A673 (cell line): Measurements from ENCODE around the gene PHF24. TPM values are rescaled to one million over a fixed set of nuclear protein-coding genes. Genes with fewer than 3 reads are reported as not detected.
A peak's percentile ranks its signal among the peaks of the same experiment; 100 is the strongest.

Experiments used
- Bru-seq: library from RNA; stranded (reverse); fragments of 400-500 nt; gene quantifications from one replicate; lab custom pipeline; 2021; lab: Mats Ljungman, UMichigan
- BruChase-seq, 2 experiments: library from RNA; stranded (reverse); fragments of 400-500 nt; gene quantifications; one replicate each; lab custom pipeline; 2021; lab: Mats Ljungman, UMichigan
- BruUV-seq: library from RNA; stranded (reverse); fragments of 400-500 nt; replicated peaks from 2 replicates; lab custom pipeline; 2021; lab: Mats Ljungman, UMichigan
- CTCF ChIA-PET: fragments of 300-600 bp; sonication (Branson Sonifier 250); formaldehyde crosslinking; loops from one replicate; lab custom pipeline; 2022; ENCODE audit warnings: antibody characterized with exemption; lab: Charles Lee
- POLR2A ChIA-PET: fragments of 300-600 bp; sonication (Branson Sonifier 250); formaldehyde crosslinking; loops from one replicate; lab custom pipeline; 2022; ENCODE audit warnings: antibody characterized with exemption; ENCODE audit not compliant: low non-redundant PET; lab: Charles Lee
- DNase-seq: peaks from one replicate; pipeline ENCODE4 v3.0.0-alpha.2; 2015; ENCODE audit warnings: low spot score
- H3K27ac ChIP-seq: fragments of 200-600 bp; sonication (generic); 2 replicates; pipeline ENCODE4 v1.5.1; 2016; ENCODE audit warnings: mixed run types, low read depth, mild to moderate bottlenecking, mixed read lengths, antibody characterized with exemption, low read length; ENCODE audit not compliant: poor library complexity, severe bottlenecking
- H3K27me3 ChIP-seq: fragments of 200-600 bp; sonication (generic); replicated peaks from 2 replicates; pipeline ENCODE4 v1.6.1; 2017; ENCODE audit warnings: mixed run types, low read depth, mild to moderate bottlenecking, mixed read lengths, antibody characterized with exemption, low read length; ENCODE audit not compliant: insufficient read depth, poor library complexity
- H3K36me3 ChIP-seq: fragments of 200-600 bp; sonication (generic); 2 replicates; pipeline ENCODE4 v1.6.1; 2016; ENCODE audit warnings: mixed run types, mild to moderate bottlenecking, mixed read lengths, antibody characterized with exemption, low read length; ENCODE audit not compliant: insufficient read depth, poor library complexity, severe bottlenecking
- H3K4me1 ChIP-seq: fragments of 200-600 bp; sonication (generic); 2 replicates; pipeline ENCODE4 v1.6.1; 2017; ENCODE audit warnings: mixed run types, mild to moderate bottlenecking, mixed read lengths, antibody characterized with exemption, low read length; ENCODE audit not compliant: insufficient read depth, poor library complexity, severe bottlenecking
- H3K4me3 ChIP-seq: fragments of 200-600 bp; sonication (generic); 2 replicates; pipeline ENCODE4 v1.5.1; 2016; ENCODE audit warnings: low read depth, mixed run types, mild to moderate bottlenecking, mixed read lengths, low read length; ENCODE audit not compliant: poor library complexity, severe bottlenecking
- H3K9me3 ChIP-seq: fragments of 200-600 bp; sonication (generic); 2 replicates; pipeline ENCODE4 v1.6.1; 2016; ENCODE audit warnings: mixed run types, low read depth, mild to moderate bottlenecking, mixed read lengths, antibody characterized with exemption, low read length; ENCODE audit not compliant: poor library complexity, severe bottlenecking
- EZH2 ChIP-seq: fragments of 200-600 bp; sonication (generic); IDR thresholded peaks from 2 replicates; pipeline ENCODE4 v1.6.1; 2017; ENCODE audit warnings: borderline replicate concordance, low read depth, mild to moderate bottlenecking, mixed read lengths, antibody characterized with exemption, low read length; ENCODE audit not compliant: poor library complexity, severe bottlenecking
- intact Hi-C: fragments of 100-400 bp; cut with micrococcal nuclease; formaldehyde crosslinking; loops from one replicate; pipeline ENCODE4 v1.10.0; 2022; ENCODE audit not compliant: unreplicated experiment
- long read RNA-seq: library from polyadenylated mRNA; stranded (forward); transcript quantifications from one replicate; pipeline ENCODE4 v2.0.0, GENCODE V29; 2022
- total RNA-seq: library from RNA; stranded (reverse); gene quantifications from 2 replicates; pipeline ENCODE4 v1.2.3, GENCODE V29; 2021
- TF ChIP-seq, protein P1 (sequence below): fragments of 300-800, 200-600 bp; sonication (generic); conservative IDR thresholded peaks from 2 replicates; pipeline ENCODE4 v1.5.1; 2017; ENCODE audit warnings: low read depth, mild to moderate bottlenecking, antibody characterized with exemption, low read length, moderate library complexity, mixed read lengths

PHF24 gene
- total RNA-seq (0.11 and 0.13 TPM in 2 replicates), Bru-seq, nascent RNA (not detected), BruChase-seq, experiment 1, labeled RNA remaining after a 2-hour chase (not detected), BruChase-seq, experiment 2, labeled RNA remaining after a 6-hour chase (percentile 4 among the genes with signal in this experiment)
- long read RNA-seq, full-length matches to known transcripts = 1 of 1 reads
- long read RNA-seq, partial matches to known transcripts = 0 of 1 reads
- long read RNA-seq, other reads (novel, unspliced or antisense) = 0 of 1 reads

DNA sequence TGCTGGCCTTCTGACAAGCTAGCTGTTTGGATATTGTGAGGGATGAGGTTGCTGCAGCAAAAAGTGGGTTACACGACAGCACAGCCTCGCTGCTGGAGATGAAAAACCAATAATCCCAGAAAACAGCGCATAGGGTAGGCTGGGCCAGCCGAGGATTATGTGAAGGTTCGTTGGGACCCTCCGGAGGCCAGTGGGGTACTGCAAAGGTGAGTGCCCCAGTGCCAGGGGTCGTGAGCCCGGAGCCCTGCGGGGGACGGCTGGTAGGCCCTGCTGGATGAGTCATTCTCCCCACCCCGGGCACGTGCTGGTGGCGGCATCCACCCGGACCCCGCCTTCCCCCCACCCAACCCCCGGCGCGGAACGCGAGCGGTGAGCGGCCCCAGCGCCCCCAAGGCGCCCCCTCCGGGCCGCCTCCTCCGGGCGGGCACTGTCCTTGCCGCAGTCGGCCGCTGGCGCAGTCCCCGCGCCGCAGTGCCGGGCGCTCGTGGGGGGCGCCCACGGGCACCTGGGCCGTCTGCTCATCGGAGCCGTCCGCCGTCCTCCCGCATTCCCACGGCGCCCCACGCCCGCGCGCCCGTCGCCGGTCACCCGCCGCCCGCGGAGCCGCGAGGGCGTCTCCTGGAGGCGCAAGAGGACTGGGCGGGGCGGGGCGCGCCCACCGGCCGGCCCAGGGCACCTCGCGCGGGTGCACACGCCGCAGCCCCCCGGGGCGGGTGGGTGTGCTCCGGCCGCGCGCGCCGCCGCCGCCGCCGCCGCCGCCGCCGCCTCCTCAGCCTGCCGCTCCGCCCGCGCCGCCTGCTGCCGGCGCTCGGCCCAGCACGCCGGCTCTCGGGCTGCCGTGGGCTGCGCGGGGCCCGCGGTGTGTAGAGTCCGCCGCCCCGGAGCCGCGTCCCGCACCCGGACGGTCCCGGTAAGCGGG, at the start of gene PHF24:
PHF24 (plus strand) TSS at position 794 of the 919 bp plus-strand sequence. CDS start 13,014 bp downstream, outside the sequence.
- no peaks in the 10 kb centered on the region for H3K4me1 ChIP-seq
- BruUV-seq = no TSS peak
- H3K4me3 ChIP-seq = peak within 1 kb of the TSS; percentile 43
- peak; percentile 43 for DNase-seq
- H3K27ac ChIP-seq = no peak within 1 kb of the TSS
- no peaks in the 10 kb centered on the region for H3K36me3 ChIP-seq
- no peaks in the 10 kb centered on the region for H3K9me3 ChIP-seq
- ChIA-PET POLR2A (no interaction called here), CTCF (no interaction called here)
- intact Hi-C loops = no loop called here
- H3K27me3 ChIP-seq = peaks cover 60% of the 10 kb centered on the region
- no peak for TF ChIP-seq EZH2
- TF ChIP-seq, protein P1, sequence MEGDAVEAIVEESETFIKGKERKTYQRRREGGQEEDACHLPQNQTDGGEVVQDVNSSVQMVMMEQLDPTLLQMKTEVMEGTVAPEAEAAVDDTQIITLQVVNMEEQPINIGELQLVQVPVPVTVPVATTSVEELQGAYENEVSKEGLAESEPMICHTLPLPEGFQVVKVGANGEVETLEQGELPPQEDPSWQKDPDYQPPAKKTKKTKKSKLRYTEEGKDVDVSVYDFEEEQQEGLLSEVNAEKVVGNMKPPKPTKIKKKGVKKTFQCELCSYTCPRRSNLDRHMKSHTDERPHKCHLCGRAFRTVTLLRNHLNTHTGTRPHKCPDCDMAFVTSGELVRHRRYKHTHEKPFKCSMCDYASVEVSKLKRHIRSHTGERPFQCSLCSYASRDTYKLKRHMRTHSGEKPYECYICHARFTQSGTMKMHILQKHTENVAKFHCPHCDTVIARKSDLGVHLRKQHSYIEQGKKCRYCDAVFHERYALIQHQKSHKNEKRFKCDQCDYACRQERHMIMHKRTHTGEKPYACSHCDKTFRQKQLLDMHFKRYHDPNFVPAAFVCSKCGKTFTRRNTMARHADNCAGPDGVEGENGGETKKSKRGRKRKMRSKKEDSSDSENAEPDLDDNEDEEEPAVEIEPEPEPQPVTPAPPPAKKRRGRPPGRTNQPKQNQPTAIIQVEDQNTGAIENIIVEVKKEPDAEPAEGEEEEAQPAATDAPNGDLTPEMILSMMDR = no peak

DNA sequence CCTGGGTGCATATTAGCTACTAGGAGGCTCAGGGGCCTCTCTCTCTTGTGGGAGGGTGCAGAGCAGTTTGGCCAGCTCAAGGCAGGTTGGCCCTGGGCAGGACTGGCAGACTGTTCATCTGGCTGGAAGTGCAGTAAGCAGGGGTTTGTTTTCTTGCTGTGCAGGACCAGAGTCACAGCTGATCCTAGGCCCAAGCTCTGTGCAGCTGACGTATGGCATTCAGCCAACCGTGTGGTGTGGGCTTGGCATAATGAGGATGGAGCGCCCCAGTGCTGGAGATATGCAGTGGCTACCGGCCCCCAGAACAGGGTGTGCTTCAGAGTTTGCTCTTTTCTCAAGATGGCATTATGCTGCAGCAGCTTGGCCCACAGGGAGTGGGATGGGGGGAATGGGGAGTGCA, 31.0 kb upstream of the PHF24 start:
- Histone ChIP-seq H3K27me3 (no peaks in the 10 kb centered on the region), H3K36me3 (no peaks in the 10 kb centered on the region), H3K4me1 (no peaks in the 10 kb centered on the region), H3K4me3 (no peak overlapping the region), H3K27ac (no peak overlapping the region), H3K9me3 (no peaks in the 10 kb centered on the region)
- BruUV-seq = no TSS peak
- no peak for DNase-seq
- POLR2A ChIA-PET = no interaction called here
- TF ChIP-seq, protein P1 = no peak
- TF ChIP-seq EZH2 = no peak
- intact Hi-C loops = loop anchor here (10.0 kb wide), 1 partner anchor 122 kb away; no protein-coding TSS in a partner anchor
- CTCF ChIA-PET = no interaction called here

DNA sequence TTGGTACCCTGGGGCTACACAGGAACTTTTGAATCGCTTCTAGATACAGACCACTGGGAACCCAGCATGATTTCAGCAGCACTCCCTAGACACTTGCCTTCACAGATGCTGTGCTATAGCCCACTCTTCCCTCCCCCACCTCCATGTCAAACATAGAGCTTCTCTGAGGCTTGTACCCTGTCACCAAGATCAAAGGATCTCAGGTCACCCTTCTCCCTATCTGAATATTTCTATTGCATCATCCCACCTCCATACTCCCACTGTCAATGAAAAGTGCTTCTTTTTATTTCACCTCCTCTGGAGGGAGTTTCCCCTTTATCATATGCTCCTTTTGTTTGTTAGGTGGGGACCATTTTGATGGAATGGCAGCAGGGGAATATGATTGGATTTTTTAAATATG, 29.2 kb upstream of the PHF24 start:
- ChIA-PET CTCF (interaction anchor here (0.6 to 1.4 kb wide), 2 partner anchors 29 to 38 kb away, joined by 3 to 11 read pairs; no protein-coding TSS in a partner anchor), POLR2A (no interaction called here)
- H3K27me3 ChIP-seq = no peaks in the 10 kb centered on the region
- no TSS peak for BruUV-seq
- H3K4me3 ChIP-seq = no peak overlapping the region
- no peaks in the 10 kb centered on the region for H3K9me3 ChIP-seq
- TF ChIP-seq, protein P1 = no peak
- no peak for TF ChIP-seq EZH2
- intact Hi-C loops = loop anchor here (10.0 kb wide), 1 partner anchor 124 kb away; no protein-coding TSS in a partner anchor
- H3K4me1 ChIP-seq = no peaks in the 10 kb centered on the region
- no peaks in the 10 kb centered on the region for H3K36me3 ChIP-seq
- no peak for DNase-seq
- no peak overlapping the region for H3K27ac ChIP-seq
